Endothelial cell of umbilical vein (primary cell): ENCODE results near the gene HAT1. TPM values are rescaled to one million over a fixed set of nuclear protein-coding genes. Genes with fewer than 3 reads are reported as not detected.

Source experiments
- BruUV-seq: library from RNA; stranded (reverse); fragments of 400-500 nt; replicated peaks from 2 replicates; lab custom pipeline; 2021; lab: Mats Ljungman, UMichigan
- CTCF ChIA-PET: fragments of 300-600, 350-600 bp; sonication (Branson Sonifier 250); formaldehyde crosslinking; loops from one replicate; lab custom pipeline; 2021; ENCODE audit warnings: antibody characterized with exemption, inconsistent platforms; lab: Charles Lee
- POLR2A ChIA-PET: fragments of 300-600, 350-600 bp; sonication (Branson Sonifier 250); formaldehyde crosslinking; loops from one replicate; lab custom pipeline; 2021; ENCODE audit warnings: antibody characterized with exemption, inconsistent platforms; lab: Charles Lee
- DNase-seq: peaks from one replicate; pipeline ENCODE4 v3.0.0-alpha.2; 2011; ENCODE audit warnings: low read depth, low spot score
- FAIRE-seq: peaks from 2 replicates; lab custom pipeline; 2011; peaks lifted over from hg19 to GRCh38; lab: Jason Lieb, UNC
- H2AFZ ChIP-seq: 2 replicates; pipeline ENCODE4 v1.6.0; 2012; ENCODE audit warnings: low read depth, low read length, control low read depth, inconsistent platforms
- H3K27ac ChIP-seq: 2 replicates; pipeline ENCODE4 v1.5.1; 2011; ENCODE audit warnings: low read depth, mild to moderate bottlenecking, control low read depth, low read length, moderate library complexity; ENCODE audit not compliant: insufficient read depth
- H3K27me3 ChIP-seq, 2 experiments: 2 replicates each; pipeline versions ENCODE4 v1.6.0 to v1.6.1; 2011; ENCODE audit warnings: low read length in 2 of 2, mixed read lengths in 1 of 2; ENCODE audit not compliant: control insufficient read depth in 2 of 2, insufficient read depth in 2 of 2
- H3K36me3 ChIP-seq, 2 experiments: 2 replicates in 1 of 2; 3 replicates in 1 of 2; pipeline ENCODE4 v1.5.1; 2011; ENCODE audit warnings: low read length in 2 of 2, mild to moderate bottlenecking in 1 of 2, moderate library complexity in 1 of 2; ENCODE audit not compliant: control insufficient read depth in 2 of 2, insufficient read depth in 2 of 2; ENCODE audit errors: extremely low read depth in 1 of 2
- H3K4me1 ChIP-seq: 3 replicates; pipeline ENCODE4 v1.5.1; 2011; ENCODE audit warnings: mild to moderate bottlenecking, low read length; ENCODE audit not compliant: control insufficient read depth, insufficient read depth; ENCODE audit errors: extremely low read depth
- H3K4me2 ChIP-seq: 2 replicates; pipeline ENCODE4 v1.6.1; 2011; ENCODE audit warnings: low read length, control low read depth, mixed read lengths; ENCODE audit not compliant: insufficient read depth
- H3K4me3 ChIP-seq, 3 experiments: fragments of 200-600 bp in 1 of 3; sonication (generic), shearing (Covaris generic) in 1 of 3; replicated peaks in 1 of 3; 2 replicates each; pipeline ENCODE4 v1.5.1; 2011 to 2016; ENCODE audit warnings: control low read depth in 3 of 3, low read length in 3 of 3, mild to moderate bottlenecking in 2 of 3, inconsistent platforms in 1 of 3, low read depth in 1 of 3, moderate library complexity in 1 of 3; ENCODE audit not compliant: insufficient read depth in 1 of 3
- H3K79me2 ChIP-seq: 2 replicates; pipeline ENCODE4 v1.6.0; 2012; ENCODE audit warnings: low read length, inconsistent platforms; ENCODE audit not compliant: control insufficient read depth, insufficient read depth
- H3K9ac ChIP-seq: replicated peaks from 2 replicates; pipeline ENCODE3; 2011; ENCODE audit warnings: low read length, control low read depth; ENCODE audit not compliant: insufficient read depth; ENCODE audit errors: extremely low read depth
- H3K9me1 ChIP-seq: replicated peaks from 3 replicates; pipeline ENCODE4 v1.6.0; 2011; ENCODE audit warnings: mild to moderate bottlenecking, low read length; ENCODE audit not compliant: control insufficient read depth, insufficient read depth; ENCODE audit errors: extremely low read depth
- H3K9me3 ChIP-seq: replicated peaks from 2 replicates; pipeline ENCODE4 v1.5.1; 2012; ENCODE audit warnings: low read length, inconsistent platforms; ENCODE audit not compliant: control insufficient read depth, insufficient read depth
- H4K20me1 ChIP-seq: replicated peaks from 2 replicates; pipeline ENCODE3; 2011; ENCODE audit warnings: mild to moderate bottlenecking, low read length; ENCODE audit not compliant: control insufficient read depth, insufficient read depth; ENCODE audit errors: extremely low read depth
- EZH2 ChIP-seq: IDR thresholded peaks from 2 replicates; pipeline ENCODE4 v1.6.1; 2012; ENCODE audit warnings: borderline replicate concordance, low read depth, mild to moderate bottlenecking, moderate library complexity, low read length, inconsistent platforms; ENCODE audit not compliant: severe bottlenecking
- FOS ChIP-seq: IDR thresholded peaks from 2 replicates; pipeline ENCODE4 v1.6.1; 2011; ENCODE audit warnings: mild to moderate bottlenecking, low read length, moderate library complexity, borderline replicate concordance; ENCODE audit not compliant: insufficient read depth
- GATA2 ChIP-seq: IDR thresholded peaks from 2 replicates; pipeline ENCODE4 v1.7.0; 2011; ENCODE audit warnings: low read depth, mild to moderate bottlenecking, moderate library complexity, mixed read lengths, low read length; ENCODE audit not compliant: insufficient read length, insufficient read depth
- JUN ChIP-seq: IDR thresholded peaks from 2 replicates; pipeline ENCODE4 v1.6.1; 2011; ENCODE audit warnings: borderline replicate concordance, low read depth; ENCODE audit not compliant: insufficient read length, insufficient read depth
- MYC ChIP-seq: IDR thresholded peaks from one replicate; pipeline ENCODE4 v1.6.1; 2011; ENCODE audit warnings: mild to moderate bottlenecking, low read depth, low read length
- POLR2A ChIP-seq: IDR thresholded peaks from 2 replicates; pipeline ENCODE4 v1.6.1; 2012; ENCODE audit warnings: low read depth, mild to moderate bottlenecking, control low read depth, low read length
- POLR2AphosphoS5 ChIP-seq: IDR thresholded peaks from 2 replicates; pipeline ENCODE4 v1.6.1; 2012; ENCODE audit warnings: low read depth, mild to moderate bottlenecking, control low read depth, low read length, moderate library complexity; ENCODE audit not compliant: insufficient read depth
- dilution Hi-C: fragments of 300-500 bp; cut with MboI; formaldehyde crosslinking; loops from one replicate; pipeline ENCODE4 v1.15.0; 2019; ENCODE audit warnings: low sequenced_read_pairs; ENCODE audit not compliant: extremely low pct_ligation_motif_present
- intact Hi-C: fragments of 100-400 bp; cut with micrococcal nuclease; formaldehyde crosslinking; loops from one replicate; pipeline ENCODE4 v1.10.0; 2022
- polyA plus RNA-seq, 4 experiments: library from polyadenylated mRNA; depleted of rRNA in 3 of 4; stranded (reverse) in 3 of 4; unstranded in 1 of 4; fragments of >200 nt; gene quantifications; 2 replicates each; pipeline versions ENCODE4 v1.2.1 to v1.2.3, GENCODE V29; 2011 to 2012; ENCODE audit warnings: missing spikeins in 1 of 4
- total RNA-seq: library from RNA; stranded (reverse); gene quantifications from 2 replicates; pipeline ENCODE4 v1.2.3, GENCODE V29; 2021
- TF ChIP-seq, protein P1 (sequence below): IDR thresholded peaks from 2 replicates; pipeline ENCODE4 v1.6.1; 2011; ENCODE audit not compliant: insufficient read depth, insufficient read length
- TF ChIP-seq, protein P2 (sequence below), 2 donors: IDR thresholded peaks; 1 replicate in 1 of 2; 2 replicates in 1 of 2; pipeline ENCODE4 v1.5.1; 2011; ENCODE audit warnings: low read length in 2 of 2, mild to moderate bottlenecking in 2 of 2, moderate library complexity in 2 of 2, control low read depth in 1 of 2, inconsistent platforms in 1 of 2, low read depth in 1 of 2; ENCODE audit not compliant: insufficient read depth in 1 of 2; ENCODE audit errors: extremely low read depth in 1 of 2

HAT1 gene
- total and polyA plus RNA-seq, 2 donors (not counting 3 experiments of a cell fraction or from before 2014, with no cell fraction given), result 27.4 to 50.3 TPM

- H3K9me1 ChIP-seq, result no peaks in the 10 kb centered on the region
- no peak for DNase-seq
- H4K20me1 ChIP-seq, result no peaks in the 10 kb centered on the region
- intact Hi-C loops (no loop called here), dilution Hi-C loops (no loop called here)
- CTCF ChIA-PET, result no interaction called here
- H3K4me3 ChIP-seq, result no peak overlapping the region
- no peak for FAIRE-seq
- no peak overlapping the region for H2AFZ ChIP-seq
- H3K27ac ChIP-seq, result no peak overlapping the region
- POLR2A ChIA-PET, result no interaction called here
- H3K27me3 ChIP-seq, result peaks cover 3 to 6% of the 10 kb centered on the region in 2 experiments
- H3K36me3 ChIP-seq, result no peaks in the 10 kb centered on the region
- no TSS peak for BruUV-seq
- H3K9ac ChIP-seq, result no peak overlapping the region
- TF ChIP-seq FOS (no peak), MYC (no peak), JUN (no peak), EZH2 (no peak), POLR2AphosphoS5 (no peak)
- no peaks in the 10 kb centered on the region for H3K9me3 ChIP-seq
- H3K79me2 ChIP-seq, result no peaks in the 10 kb centered on the region
- H3K4me1 ChIP-seq, result no peaks in the 10 kb centered on the region
- H3K4me2 ChIP-seq, result no peak overlapping the region
These were observed 19.3 kb upstream of the HAT1 start for GRCh38 chr2:171902840-171903420.

- Histone ChIP-seq H3K79me2 (no peaks in the 10 kb centered on the region), H4K20me1 (no peaks in the 10 kb centered on the region), H3K9me1 (no peaks in the 10 kb centered on the region), H3K4me2 (no peak overlapping the region), H3K4me3 (no peak overlapping the region), H3K9me3 (no peaks in the 10 kb centered on the region), H3K9ac (no peak overlapping the region), H3K27ac (no peak overlapping the region), H3K27me3 (peaks cover 3 to 6% of the 10 kb centered on the region in 2 experiments), H3K4me1 (no peaks in the 10 kb centered on the region), H3K36me3 (no peaks in the 10 kb centered on the region), H2AFZ (no peak overlapping the region)
- ChIA-PET POLR2A (no interaction called here), CTCF (no interaction called here)
- no peak for FAIRE-seq
- no peak for DNase-seq
- dilution Hi-C loops, result no loop called here
- intact Hi-C loops, result no loop called here
- no peak for TF ChIP-seq POLR2A
- TF ChIP-seq FOS, result no peak
- no peak for TF ChIP-seq EZH2
- TF ChIP-seq, protein P1, sequence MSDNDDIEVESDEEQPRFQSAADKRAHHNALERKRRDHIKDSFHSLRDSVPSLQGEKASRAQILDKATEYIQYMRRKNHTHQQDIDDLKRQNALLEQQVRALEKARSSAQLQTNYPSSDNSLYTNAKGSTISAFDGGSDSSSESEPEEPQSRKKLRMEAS, result no peak
- TF ChIP-seq POLR2AphosphoS5, result no peak
- TF ChIP-seq JUN, result no peak
- TF ChIP-seq MYC, result no peak
- TF ChIP-seq GATA2, result no peak
- TF ChIP-seq, protein P2, sequence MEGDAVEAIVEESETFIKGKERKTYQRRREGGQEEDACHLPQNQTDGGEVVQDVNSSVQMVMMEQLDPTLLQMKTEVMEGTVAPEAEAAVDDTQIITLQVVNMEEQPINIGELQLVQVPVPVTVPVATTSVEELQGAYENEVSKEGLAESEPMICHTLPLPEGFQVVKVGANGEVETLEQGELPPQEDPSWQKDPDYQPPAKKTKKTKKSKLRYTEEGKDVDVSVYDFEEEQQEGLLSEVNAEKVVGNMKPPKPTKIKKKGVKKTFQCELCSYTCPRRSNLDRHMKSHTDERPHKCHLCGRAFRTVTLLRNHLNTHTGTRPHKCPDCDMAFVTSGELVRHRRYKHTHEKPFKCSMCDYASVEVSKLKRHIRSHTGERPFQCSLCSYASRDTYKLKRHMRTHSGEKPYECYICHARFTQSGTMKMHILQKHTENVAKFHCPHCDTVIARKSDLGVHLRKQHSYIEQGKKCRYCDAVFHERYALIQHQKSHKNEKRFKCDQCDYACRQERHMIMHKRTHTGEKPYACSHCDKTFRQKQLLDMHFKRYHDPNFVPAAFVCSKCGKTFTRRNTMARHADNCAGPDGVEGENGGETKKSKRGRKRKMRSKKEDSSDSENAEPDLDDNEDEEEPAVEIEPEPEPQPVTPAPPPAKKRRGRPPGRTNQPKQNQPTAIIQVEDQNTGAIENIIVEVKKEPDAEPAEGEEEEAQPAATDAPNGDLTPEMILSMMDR (IDR thresholded peaks at IDR 0.05; ENCODE audit: extremely low read depth in 1 of 2, insufficient read depth in 1 of 2, low read depth in 1 of 2, low read length in 2 of 2), result no peak
- no TSS peak for BruUV-seq
These were observed 14.0 kb upstream of the HAT1 start for GRCh38 chr2:171908235-171908634.
